HepG2 (cell line): ENCODE data around the gene METRN. TPM values are rescaled to one million over a fixed set of nuclear protein-coding genes. Genes with fewer than 3 reads are reported as not detected.
A peak's percentile ranks its signal among the peaks of the same experiment; 100 is the strongest.

Experiments used
- ATAC-seq: fragments of 200-7000 bp; cut with Tn5 transposase; 3 replicates; pipeline ENCODE4 v1.9.1; 2020; ENCODE audit warnings: mild to moderate bottlenecking, moderate library complexity
- BruUV-seq: library from RNA; stranded (reverse); fragments of 400-500 nt; replicated peaks from 2 replicates; lab custom pipeline; 2021; lab: Mats Ljungman, UMichigan
- CTCF ChIA-PET: fragments of 300-600 bp; formaldehyde crosslinking; extraction: SDS; loops from one replicate; lab custom pipeline; 2021; ENCODE audit warnings: low total read pairs, inconsistent platforms, low intra/inter-chr PET ratio; lab: Yijun Ruan, JAX
- POLR2A ChIA-PET: fragments of 350-600 bp; sonication (Branson Sonifier 250); formaldehyde crosslinking; loops from one replicate; lab custom pipeline; 2020; ENCODE audit warnings: antibody characterized with exemption, inconsistent platforms; lab: Yijun Ruan, JAX
- DNase-seq: peaks from one replicate; pipeline ENCODE4 v3.0.0-alpha.2; 2015; ENCODE audit warnings: low spot score
- FAIRE-seq: peaks from 3 replicates; lab custom pipeline; 2011; peaks lifted over from hg19 to GRCh38; lab: Jason Lieb, UNC
- H2AFZ ChIP-seq: one replicate; pipeline ENCODE4 v1.6.1; 2011; ENCODE audit warnings: low read length, inconsistent platforms
- H3K27ac ChIP-seq: fragments of 300-600 bp; 3 replicates; pipeline ENCODE4 v1.8.0; 2011; ENCODE audit warnings: mixed run types, mild to moderate bottlenecking, mixed read lengths, low read length, inconsistent platforms; ENCODE audit not compliant: insufficient read depth; ENCODE audit errors: extremely low read length
- H3K27me3 ChIP-seq, 2 experiments: fragments of 200-600 bp in 1 of 2; 2 replicates in 1 of 2; 3 replicates in 1 of 2; pipeline versions ENCODE4 v1.6.0 to v1.8.0; 2011; ENCODE audit warnings: low read length in 2 of 2, mild to moderate bottlenecking in 2 of 2, moderate library complexity in 2 of 2, inconsistent platforms in 1 of 2; ENCODE audit not compliant: insufficient read depth in 2 of 2, control insufficient read depth in 1 of 2
- H3K36me3 ChIP-seq, 2 experiments: fragments of 200-600 bp in 1 of 2; replicated peaks in 1 of 2; 2 replicates in 1 of 2; 3 replicates in 1 of 2; pipeline versions ENCODE4 v1.5.1 to v1.8.0; 2011; ENCODE audit warnings: low read length in 2 of 2, inconsistent platforms in 1 of 2; ENCODE audit not compliant: insufficient read depth in 2 of 2, control insufficient read depth in 1 of 2
- H3K4me1 ChIP-seq: 2 replicates; pipeline ENCODE4 v1.5.1; 2012; ENCODE audit warnings: low read length, inconsistent platforms; ENCODE audit not compliant: insufficient read depth
- H3K4me2 ChIP-seq: 2 replicates; pipeline ENCODE4 v1.6.0; 2011; ENCODE audit warnings: low read depth, low read length, inconsistent platforms
- H3K4me3 ChIP-seq, 3 experiments: fragments of 200-600 bp in 1 of 3; sonication (generic), shearing (Covaris generic) in 1 of 3; replicated peaks in 1 of 3; 2 replicates each; pipeline ENCODE4 v1.5.1; 2011 to 2016; ENCODE audit warnings: low read length in 3 of 3, inconsistent platforms in 2 of 3, low read depth in 2 of 3, mild to moderate bottlenecking in 2 of 3, control low read depth in 1 of 3, mixed read lengths in 1 of 3; ENCODE audit not compliant: insufficient read depth in 1 of 3
- H3K79me2 ChIP-seq: one replicate; pipeline ENCODE4 v1.6.1; 2011; ENCODE audit warnings: low read length, inconsistent platforms; ENCODE audit not compliant: insufficient read depth
- H3K9ac ChIP-seq: 2 replicates; pipeline ENCODE4 v1.6.0; 2011; ENCODE audit warnings: mild to moderate bottlenecking, low read depth, low read length, inconsistent platforms; ENCODE audit not compliant: insufficient read depth
- H3K9me3 ChIP-seq: 2 replicates; pipeline ENCODE4 v1.5.1; 2012; ENCODE audit warnings: mild to moderate bottlenecking, low read length
- H4K20me1 ChIP-seq: 2 replicates; pipeline ENCODE4 v1.6.0; 2011; ENCODE audit warnings: inconsistent platforms, mild to moderate bottlenecking, low read length, moderate library complexity; ENCODE audit not compliant: insufficient read depth
- ATF7-NPFF ChIP-seq: sonication (generic); formaldehyde crosslinking; IDR thresholded peaks from 2 replicates; pipeline ENCODE4 v1.8.1; 2023; ENCODE audit warnings: mild to moderate bottlenecking, low read depth, missing genetic modification reagents, moderate library complexity
- CHD4 ChIP-seq: fragments of 200-600 bp; sonication (generic); IDR thresholded peaks from 2 replicates; pipeline ENCODE4 v1.7.0; 2017; ENCODE audit warnings: mild to moderate bottlenecking, low read length, borderline replicate concordance
- KDM3A ChIP-seq: IDR thresholded peaks from 2 replicates; pipeline ENCODE4 v1.6.1; 2018; ENCODE audit warnings: low read depth, missing compliant biosample characterization
- MLXIP ChIP-seq: sonication (generic); formaldehyde crosslinking; IDR thresholded peaks from 2 replicates; pipeline ENCODE4 v1.9.0; 2021; ENCODE audit warnings: missing genetic modification reagents, borderline replicate concordance
- PAWR ChIP-seq: sonication (generic); formaldehyde crosslinking; IDR thresholded peaks from 2 replicates; pipeline ENCODE4 v1.4.0; 2020; ENCODE audit warnings: missing genetic modification reagents, mild to moderate bottlenecking, borderline replicate concordance
- RBM39 ChIP-seq: fragments of 200-400 bp; formaldehyde crosslinking; IDR thresholded peaks from one replicate; pipeline ENCODE4 v1.6.1; 2018; ENCODE audit warnings: antibody characterized with exemption, mild to moderate bottlenecking, low read depth, low read length; ENCODE audit not compliant: poor library complexity, severe bottlenecking
- TERF1 ChIP-seq: sonication (generic); formaldehyde crosslinking; IDR thresholded peaks from 2 replicates; pipeline ENCODE4 v1.8.0; 2022; ENCODE audit warnings: mild to moderate bottlenecking, missing genetic modification reagents, moderate library complexity
- ZNF136 ChIP-seq: sonication (generic); formaldehyde crosslinking; IDR thresholded peaks from 2 replicates; pipeline ENCODE4 v1.8.1; 2022; ENCODE audit warnings: low read depth, mild to moderate bottlenecking, moderate library complexity, missing genetic modification reagents
- ZNF274 ChIP-seq: sonication (generic); formaldehyde crosslinking; IDR thresholded peaks from 2 replicates; pipeline ENCODE4 v1.5.1; 2020; ENCODE audit warnings: mild to moderate bottlenecking, missing genetic modification reagents
- ZNF503 ChIP-seq: sonication (generic); formaldehyde crosslinking; IDR thresholded peaks from 2 replicates; pipeline ENCODE4 v1.4.0; 2020; ENCODE audit warnings: missing genetic modification reagents
- ZNF550 ChIP-seq: sonication (generic); formaldehyde crosslinking; IDR thresholded peaks from 2 replicates; pipeline ENCODE4 v1.4.0; 2020; ENCODE audit warnings: mild to moderate bottlenecking, missing genetic modification reagents, borderline replicate concordance
- ZNF839 ChIP-seq: sonication (generic); formaldehyde crosslinking; IDR thresholded peaks from 2 replicates; pipeline ENCODE4 v1.4.0; 2020; ENCODE audit warnings: missing genetic modification reagents, mild to moderate bottlenecking, borderline replicate concordance
- WGBS: methylation state at CpG from one replicate; pipeline ENCODE4 v1.1.6; 2017; ENCODE audit warnings: low lambda C conversion rate; 5-methylcytosine and 5-hydroxymethylcytosine counted together
- in situ Hi-C: cut with HindIII; loops from 2 replicates; pipeline ENCODE4 v1.10.0; 2017; ENCODE audit warnings: low pct_unique_long_range_greater_than_20kb; ENCODE audit not compliant: extremely low pct_ligation_motif_present
- intact Hi-C: fragments of 100-400 bp; cut with micrococcal nuclease; formaldehyde crosslinking; loops from one replicate; pipeline ENCODE4 v1.10.0; 2022; ENCODE audit not compliant: unreplicated experiment
- polyA plus RNA-seq, 8 experiments: library from polyadenylated mRNA; depleted of rRNA in 3 of 8; stranded (reverse) in 7 of 8; unstranded in 1 of 8; fragments of >200 nt; fragmentation: Illumina TruSeq in 4 of 8; extraction: Trizol in 4 of 8; gene quantifications; 2 replicates each; pipeline versions ENCODE4 v1.2.1 to v1.2.3, GENCODE V29; 2011 to 2016; ENCODE audit warnings: low read depth in 4 of 8, missing spikeins in 1 of 8, mixed read lengths in 1 of 8; ENCODE audit not compliant: insufficient read depth in 1 of 8
- total RNA-seq, 5 experiments: library from RNA; depleted of rRNA; stranded (reverse); fragments of >200 nt; fragmentation: Illumina TruSeq; extraction: Trizol; gene quantifications; 2 replicates each; pipeline ENCODE4 v1.2.3, GENCODE V29; 2016; ENCODE audit warnings: low read depth in 1 of 5

The METRN gene
- total and polyA plus RNA-seq, 2 of the 13 experiments (the other 11 are each of a cell fraction or from before 2014, with no cell fraction given): 25.5 to 46.1 TPM

GRCh38 chr16:678858-679813 lies 35.8 kb upstream of the METRN start:
- intact Hi-C loops (no loop called here), in situ Hi-C loops (no loop called here)
- no peak for FAIRE-seq
- H3K4me3 ChIP-seq: peak overlapping the region; percentile 55 to 85 (median 61); a peak in 5 of 6 replicates
- H2AFZ ChIP-seq: no peak overlapping the region
- TSS peak; percentile 67 for BruUV-seq
- DNase-seq: peak; percentile 74
- CTCF ChIA-PET: no interaction called here
- H3K4me2 ChIP-seq: peak overlapping the region; percentile 99
- no peaks in the 10 kb centered on the region for H3K9me3 ChIP-seq
- H4K20me1 ChIP-seq: 0 out of 2 replicates have a peak, but pooled peaks cover 3% of the 10 kb centered on the region
- peak; percentile 60 for ATAC-seq
- peaks cover 16% of the 10 kb centered on the region for H3K79me2 ChIP-seq
- POLR2A ChIA-PET: interaction anchor here (0.5 to 4.4 kb wide), 12 partner anchors 10 to 624 kb away, joined by 3 to 34 read pairs (median 5); partner anchors contain the start of genes ANTKMT, METTL26, RHOT2 and WDR24
- H3K27ac ChIP-seq: peak overlapping the region; percentile 80
- peak overlapping the region; percentile 75 for H3K9ac ChIP-seq
- peaks cover 47% of the 10 kb centered on the region for H3K4me1 ChIP-seq
- H3K36me3 ChIP-seq: peaks cover 8 to 14% of the 10 kb centered on the region in 2 experiments; a peak in 4 of 5 replicates
- H3K27me3 ChIP-seq: no peaks in the 10 kb centered on the region; a peak in 1 of 5 replicates
- WGBS: 0% methylated on average over 1 of the region's 52 CpGs
- TF ChIP-seq CHD4 (peak; percentile 57; the same call in 1 of the 2 replicates), TERF1 (CRISPR knock-in tag) (no peak), PAWR (no peak), ZNF839 (CRISPR knock-in tag) (peak; percentile 32; the same call in 1 of the 2 replicates), RBM39 (peak; percentile 11), KDM3A (0 out of 2 replicates have a peak, but pooled peaks have one; percentile 22), ZNF136 (CRISPR knock-in tag) (no peak; the same call in 1 of the 2 replicates), MLXIP (CRISPR knock-in tag) (no peak), ZNF503 (CRISPR knock-in tag) (no peak), ATF7-NPFF (CRISPR knock-in tag) (peak; percentile 71), ZNF274 (peak; percentile 31; the same call in 1 of the 2 replicates), ZNF550 (CRISPR knock-in tag) (no peak)
